HuH-7 (cell line): ENCODE data around the gene SPATA31D4.

Experiments used
- DNase-seq: peaks from one replicate; pipeline ENCODE4 v3.0.0; 2011; ENCODE audit warnings: low spot score

The SPATA31D4 gene

DNA sequence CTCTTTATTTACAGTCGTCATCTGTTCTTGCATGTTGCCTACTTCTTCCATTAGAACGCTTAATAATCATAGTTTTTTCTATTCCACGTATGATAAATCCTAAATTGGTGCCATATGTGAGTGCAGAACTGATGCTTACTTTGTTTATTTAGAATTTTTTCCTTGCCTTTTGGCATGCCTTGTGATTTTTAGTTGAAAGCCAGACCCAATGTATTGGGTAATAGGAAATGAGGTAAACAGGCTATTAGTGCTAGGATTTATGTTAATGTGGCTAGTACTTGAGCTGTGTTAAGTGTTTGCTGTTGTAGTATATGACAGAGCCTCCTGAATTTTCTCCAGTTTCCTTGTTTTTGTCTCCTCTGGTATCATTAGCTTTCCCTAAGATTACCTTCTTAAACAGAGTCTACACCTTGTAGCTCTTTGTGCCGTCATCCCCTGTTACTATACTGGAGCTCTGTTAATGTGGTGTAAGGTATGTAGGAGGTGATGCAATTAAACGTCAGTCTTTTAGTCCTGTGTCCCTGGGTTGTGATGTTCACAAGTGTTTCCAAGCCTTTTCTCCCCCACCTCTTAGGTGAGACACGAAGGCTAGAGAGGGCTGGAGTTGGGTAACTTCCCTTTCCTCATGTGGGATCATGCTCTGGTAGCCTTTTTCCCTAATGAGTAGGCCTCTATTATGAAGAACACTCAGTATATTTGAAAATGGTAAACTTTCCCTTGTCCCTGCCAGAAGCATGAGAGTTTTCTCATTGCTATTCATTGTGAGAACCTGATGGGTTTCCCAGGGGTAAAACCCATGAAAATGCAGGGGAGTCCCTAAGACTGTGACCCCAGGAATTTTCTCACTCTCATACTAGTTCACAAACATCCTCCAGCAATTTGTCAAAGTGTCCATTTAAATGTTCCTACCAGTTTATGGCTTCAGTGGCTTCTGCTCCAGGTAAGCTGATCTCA, 36.3 kb downstream of the SPATA31D4 start:
- no peak for DNase-seq

DNA sequence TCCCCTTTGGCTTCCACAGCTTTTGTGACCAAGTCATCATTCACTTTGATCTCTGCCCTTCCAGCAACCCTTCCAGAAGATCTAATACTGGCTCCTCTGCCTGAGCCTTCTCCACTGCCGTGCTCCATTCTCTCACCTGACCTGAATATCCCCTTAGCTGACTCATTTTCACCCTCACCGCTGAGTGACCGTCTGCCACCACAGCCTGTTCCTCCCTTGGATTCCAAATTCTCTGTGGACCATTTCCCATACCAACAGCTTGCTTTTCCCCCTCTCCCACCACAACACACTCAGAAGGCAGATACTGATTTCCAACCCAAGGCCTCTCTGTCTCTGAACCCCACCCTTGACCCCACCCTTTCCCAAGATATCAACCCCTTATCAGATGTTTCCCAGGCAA, 39.8 kb downstream of the SPATA31D4 start:
- DNase-seq, result no peak

DNA sequence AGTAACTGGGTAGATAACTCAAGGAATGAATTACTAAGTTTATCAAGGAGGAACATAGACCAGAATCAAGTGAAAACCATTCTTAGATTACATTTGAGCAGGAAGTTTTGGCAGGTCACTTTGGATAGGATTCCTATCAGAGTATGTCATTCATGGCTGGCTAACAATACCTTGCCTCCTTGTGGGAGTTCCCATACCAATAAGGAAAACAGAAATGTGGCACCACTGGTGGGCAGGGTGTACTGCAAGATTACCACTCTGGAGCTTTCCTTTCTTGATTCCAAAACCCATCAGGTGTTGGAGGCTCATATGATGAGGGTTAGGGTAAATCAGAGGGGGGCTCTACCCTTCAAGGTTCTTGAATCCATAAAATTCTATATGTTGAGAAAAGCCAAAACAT, 41.7 kb downstream of the SPATA31D4 start:
- no peak for DNase-seq

DNA sequence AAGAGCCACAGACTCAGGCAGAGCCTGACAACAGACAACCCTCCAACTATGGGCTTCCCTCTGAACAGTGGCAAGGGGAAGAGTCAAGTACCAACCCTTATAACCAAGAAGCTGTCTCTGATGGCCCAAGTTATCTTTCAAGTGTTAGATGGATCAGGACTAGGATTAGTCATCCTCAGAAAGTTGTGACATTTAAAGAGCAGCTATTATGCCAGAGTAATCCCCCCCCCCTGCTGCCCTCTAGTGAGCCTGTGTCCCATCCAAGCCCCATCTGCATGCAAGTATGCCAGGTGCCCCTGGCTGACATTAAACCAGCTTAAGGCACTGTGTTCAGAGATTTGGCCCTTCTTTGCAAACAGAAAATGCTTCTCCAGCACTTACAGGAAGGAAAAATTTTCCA, 43.5 kb downstream of the SPATA31D4 start:
- DNase-seq, result no peak

DNA sequence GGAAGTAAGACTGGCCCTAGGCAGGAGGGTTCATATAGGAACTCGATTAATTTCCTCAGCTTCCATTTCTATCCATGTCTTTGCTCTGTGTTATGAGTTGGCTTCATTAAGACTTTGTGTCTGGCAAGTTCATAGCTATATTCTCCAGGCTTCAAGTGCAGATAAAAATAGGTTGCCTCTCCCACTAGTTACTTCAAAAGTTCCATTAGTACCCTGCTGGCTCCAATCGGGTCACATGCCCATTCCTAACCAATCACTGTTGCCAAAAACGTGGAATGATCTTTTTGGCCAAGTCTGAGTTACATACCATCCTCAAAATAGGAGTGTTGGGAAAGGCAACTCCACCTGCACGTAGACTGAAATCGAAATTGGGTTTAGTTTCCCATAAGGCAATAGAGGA, 46.5 kb downstream of the SPATA31D4 start:
- DNase-seq, result no peak

DNA sequence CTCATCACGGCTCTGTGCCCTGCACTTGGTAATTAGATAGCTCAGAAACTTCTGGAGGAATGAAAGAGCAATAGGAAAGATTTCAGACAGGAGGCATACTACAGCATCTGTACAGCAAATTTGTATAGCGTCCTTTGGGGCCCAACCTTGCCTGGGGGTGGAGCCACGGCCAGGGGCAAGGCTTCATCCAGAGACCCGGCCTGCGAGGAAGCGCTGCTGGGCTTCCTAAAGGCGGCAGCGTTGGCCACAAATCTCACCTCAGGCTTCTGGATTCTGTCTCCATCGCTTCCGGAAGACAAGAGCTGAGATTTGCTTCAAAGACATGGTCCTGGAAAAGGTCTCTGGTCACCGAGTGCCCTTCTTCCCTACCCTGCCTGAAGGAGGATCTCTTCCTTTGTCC, 48.1 kb downstream of the SPATA31D4 start:
- DNase-seq, result no peak

DNA sequence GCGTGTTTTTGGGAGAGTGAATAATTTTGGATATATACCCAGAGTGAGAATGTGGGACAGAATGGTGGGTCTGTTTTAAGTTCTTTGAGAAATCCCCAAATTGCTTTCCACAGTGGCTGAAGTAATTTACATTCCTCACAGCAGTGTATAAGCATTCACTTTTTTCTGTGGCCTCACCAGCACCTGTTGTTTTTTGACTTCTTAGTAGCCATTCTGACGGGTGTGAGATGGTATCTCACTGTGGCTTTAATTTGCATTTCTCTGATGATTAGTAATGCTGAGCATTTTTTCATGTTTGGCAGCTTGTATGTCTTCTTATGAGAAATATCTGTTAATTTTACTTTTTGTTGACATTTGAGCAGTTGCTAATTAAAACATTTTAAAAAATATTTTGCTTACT, 51.0 kb downstream of the SPATA31D4 start:
- no peak for DNase-seq

DNA sequence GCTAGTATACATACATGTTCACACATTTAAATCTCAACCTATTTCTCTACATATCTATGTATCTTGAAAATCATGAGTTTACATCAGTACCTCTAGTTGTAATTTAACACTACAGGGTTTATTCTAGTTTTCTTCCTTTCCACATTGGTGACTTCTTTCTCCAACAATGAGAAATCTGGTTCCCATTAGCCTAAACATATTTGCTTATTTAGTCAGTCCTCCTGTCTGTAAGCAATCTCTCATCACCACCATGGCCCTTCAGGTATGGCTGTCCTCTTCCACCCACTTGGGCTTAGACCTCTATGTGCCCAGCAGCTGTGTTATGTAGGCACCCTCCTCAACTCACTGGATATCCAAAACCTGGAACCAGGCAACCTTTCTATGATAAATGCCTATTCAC, 52.3 kb downstream of the SPATA31D4 start:
- no peak for DNase-seq

DNA sequence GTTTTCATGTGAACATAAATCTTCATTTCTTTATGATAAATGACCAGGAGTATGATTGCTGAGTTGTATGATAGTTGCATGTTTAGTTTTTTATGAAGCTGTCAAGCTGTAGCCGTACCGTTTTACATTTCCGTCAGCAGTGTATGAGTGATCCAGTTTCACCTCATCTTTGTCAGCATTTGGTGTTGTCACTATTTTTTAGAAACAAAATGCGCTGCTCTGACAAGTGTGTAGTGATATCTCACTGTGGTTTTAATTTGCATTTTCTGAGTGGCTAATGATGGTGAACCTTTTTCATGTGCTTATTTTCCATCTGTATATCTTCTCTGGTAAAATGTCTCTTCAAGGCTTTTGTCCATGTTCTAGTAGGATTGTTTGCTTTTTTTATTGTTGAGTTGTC, 53.7 kb downstream of the SPATA31D4 start:
- no peak for DNase-seq
